ENCODE data around the gene NRG4. TPM values are rescaled to one million over a fixed set of nuclear protein-coding genes. Genes with fewer than 3 reads are reported as not detected.

Gene NRG4
- total and polyA plus RNA-seq, 9 donors: 0.05 to 9.0 (median 0.44) TPM; not detected in 1

DNA sequence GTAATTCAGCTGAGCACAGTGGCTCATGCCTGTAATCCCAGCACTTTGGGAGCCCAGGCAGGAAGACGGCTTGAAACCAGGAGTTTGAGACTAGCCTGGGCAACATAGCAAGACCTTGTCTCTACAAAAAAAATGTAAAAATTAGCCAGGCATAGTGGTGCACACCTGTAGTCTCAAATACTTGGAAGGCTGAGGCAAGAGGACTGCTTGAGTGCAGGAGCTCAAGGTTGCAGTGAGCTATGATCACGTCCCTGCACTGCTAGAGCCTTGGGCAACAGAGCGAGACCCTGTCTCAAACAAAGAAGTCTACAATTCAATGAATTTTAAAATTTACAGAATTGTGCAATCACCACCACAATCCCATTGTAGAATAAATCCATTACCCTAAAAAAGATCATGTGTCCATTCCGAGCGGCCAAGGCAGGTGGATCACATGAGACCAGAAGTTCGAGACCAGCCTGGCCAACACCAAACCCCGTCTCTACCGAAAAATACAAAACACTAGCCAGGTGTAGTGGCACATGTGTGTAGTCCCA, 63.4 kb downstream of the NRG4 start:
- H3K36me3 ChIP-seq: no peaks in the 10 kb centered on the region
- H3K27me3 ChIP-seq: no peaks in the 10 kb centered on the region
- no peaks in the 10 kb centered on the region for H3K4me1 ChIP-seq (ENCODE audit: insufficient read depth)
- no peak for DNase-seq
- WGBS, 3 donors: 81 to 82% (median 82%) methylated on average over 8 of the region's 8 CpGs
- H3K4me3 ChIP-seq: no peak overlapping the region
- no peaks in the 10 kb centered on the region for H3K9me3 ChIP-seq
- intact Hi-C loops (cut with DNase I): no loop called here
- H3K27ac ChIP-seq: no peak overlapping the region
- TF ChIP-seq, protein P1, sequence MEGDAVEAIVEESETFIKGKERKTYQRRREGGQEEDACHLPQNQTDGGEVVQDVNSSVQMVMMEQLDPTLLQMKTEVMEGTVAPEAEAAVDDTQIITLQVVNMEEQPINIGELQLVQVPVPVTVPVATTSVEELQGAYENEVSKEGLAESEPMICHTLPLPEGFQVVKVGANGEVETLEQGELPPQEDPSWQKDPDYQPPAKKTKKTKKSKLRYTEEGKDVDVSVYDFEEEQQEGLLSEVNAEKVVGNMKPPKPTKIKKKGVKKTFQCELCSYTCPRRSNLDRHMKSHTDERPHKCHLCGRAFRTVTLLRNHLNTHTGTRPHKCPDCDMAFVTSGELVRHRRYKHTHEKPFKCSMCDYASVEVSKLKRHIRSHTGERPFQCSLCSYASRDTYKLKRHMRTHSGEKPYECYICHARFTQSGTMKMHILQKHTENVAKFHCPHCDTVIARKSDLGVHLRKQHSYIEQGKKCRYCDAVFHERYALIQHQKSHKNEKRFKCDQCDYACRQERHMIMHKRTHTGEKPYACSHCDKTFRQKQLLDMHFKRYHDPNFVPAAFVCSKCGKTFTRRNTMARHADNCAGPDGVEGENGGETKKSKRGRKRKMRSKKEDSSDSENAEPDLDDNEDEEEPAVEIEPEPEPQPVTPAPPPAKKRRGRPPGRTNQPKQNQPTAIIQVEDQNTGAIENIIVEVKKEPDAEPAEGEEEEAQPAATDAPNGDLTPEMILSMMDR (IDR thresholded peaks at IDR 0.05): no peak
- TF ChIP-seq EP300 (IDR thresholded peaks at IDR 0.05): no peak
- no peak for TF ChIP-seq POLR2A (IDR thresholded peaks at IDR 0.05)

DNA sequence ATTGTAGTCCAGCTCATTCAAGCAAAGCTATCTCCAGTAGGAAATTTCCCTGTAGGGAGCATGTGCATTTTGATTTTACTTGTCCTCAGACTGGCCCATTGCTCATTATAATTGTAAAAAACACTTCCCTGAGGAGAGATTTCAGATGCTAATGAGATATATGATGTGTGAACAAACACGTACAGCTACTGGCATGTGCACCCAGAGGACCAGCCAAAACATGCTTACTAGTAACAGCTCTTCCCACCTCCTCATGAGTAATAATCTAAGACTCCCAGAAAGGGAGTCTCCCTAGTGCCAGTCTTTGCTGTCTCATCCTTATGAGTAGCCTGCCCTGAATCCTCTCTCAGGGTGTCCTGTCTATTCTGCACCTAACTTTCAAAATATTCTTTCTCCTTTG, 65.1 kb downstream of the NRG4 start:
- Histone ChIP-seq H3K27ac (no peak overlapping the region), H3K4me3 (no peak overlapping the region), H3K27me3 (no peaks in the 10 kb centered on the region), H3K36me3 (no peaks in the 10 kb centered on the region), H3K4me1 (ENCODE audit: insufficient read depth) (no peaks in the 10 kb centered on the region), H3K9me3 (no peaks in the 10 kb centered on the region)
- intact Hi-C loops (cut with DNase I): no loop called here
- WGBS, 3 donors: 35 to 52% (median 40%) methylated on average over 1 of the region's 1 CpG
- TF ChIP-seq, protein P1 (IDR thresholded peaks at IDR 0.05): no peak
- no peak for TF ChIP-seq POLR2A (IDR thresholded peaks at IDR 0.05)
- no peak for TF ChIP-seq EP300 (IDR thresholded peaks at IDR 0.05)
- DNase-seq: no peak

DNA sequence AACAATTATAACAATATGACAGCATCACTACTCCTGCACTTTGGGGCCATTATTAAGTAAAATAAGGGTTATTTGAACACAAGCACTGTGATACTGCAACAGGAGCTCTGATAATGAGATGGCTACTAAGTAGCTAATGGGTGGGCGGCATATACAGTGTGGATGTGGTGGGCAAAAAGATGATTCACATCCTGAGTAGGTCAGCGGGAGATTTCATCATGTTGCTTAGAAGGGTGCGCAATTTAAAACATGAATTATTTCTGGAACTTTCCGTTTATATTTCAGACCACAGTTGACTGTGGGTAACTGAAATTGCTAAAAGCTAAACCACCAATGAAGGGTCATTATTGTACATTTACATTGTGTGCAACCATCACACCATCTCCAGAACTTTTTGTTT, 66.3 kb downstream of the NRG4 start:
- WGBS, 3 donors: 79 to 87% (median 79%) methylated on average over 4 of the region's 4 CpGs
- H3K27ac ChIP-seq: no peak overlapping the region
- TF ChIP-seq POLR2A (IDR thresholded peaks at IDR 0.05): no peak
- TF ChIP-seq, protein P1 (IDR thresholded peaks at IDR 0.05): no peak
- TF ChIP-seq EP300 (IDR thresholded peaks at IDR 0.05): no peak
- no peaks in the 10 kb centered on the region for H3K36me3 ChIP-seq
- no peak overlapping the region for H3K4me3 ChIP-seq
- DNase-seq: no peak
- no peaks in the 10 kb centered on the region for H3K9me3 ChIP-seq
- no peaks in the 10 kb centered on the region for H3K4me1 ChIP-seq (ENCODE audit: insufficient read depth)
- intact Hi-C loops (cut with DNase I): no loop called here
- H3K27me3 ChIP-seq: no peaks in the 10 kb centered on the region

DNA sequence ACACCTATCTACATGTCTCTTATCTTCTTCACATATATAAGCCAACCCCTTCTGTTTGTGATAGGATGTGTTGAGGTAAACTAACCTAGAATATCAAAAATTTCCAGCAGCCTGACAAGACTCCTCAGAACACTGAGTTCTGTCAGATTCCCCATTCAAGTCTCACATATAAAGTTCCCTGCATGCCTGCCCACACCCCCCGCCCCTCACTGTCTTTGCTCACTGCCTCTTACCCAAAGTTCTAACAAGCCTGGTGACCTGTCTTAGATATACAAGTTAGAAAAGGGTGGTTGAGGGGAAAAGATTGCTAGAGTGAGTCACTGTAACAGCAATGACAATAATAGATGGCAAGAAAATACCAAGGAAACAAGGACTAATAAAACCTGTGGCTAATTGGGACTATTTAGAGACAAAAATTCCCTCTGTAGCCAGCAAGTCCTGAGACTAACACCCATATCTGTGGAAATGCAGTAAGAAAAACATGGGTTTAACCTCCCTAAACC, 68.5 kb downstream of the NRG4 start:
- Histone ChIP-seq H3K4me1 (ENCODE audit: insufficient read depth) (no peaks in the 10 kb centered on the region), H3K36me3 (no peaks in the 10 kb centered on the region), H3K9me3 (no peaks in the 10 kb centered on the region), H3K4me3 (no peak overlapping the region), H3K27ac (no peak overlapping the region), H3K27me3 (no peaks in the 10 kb centered on the region)
- intact Hi-C loops (cut with DNase I): no loop called here
- TF ChIP-seq, protein P1 (IDR thresholded peaks at IDR 0.05): no peak
- TF ChIP-seq EP300 (IDR thresholded peaks at IDR 0.05) (no peak), POLR2A (IDR thresholded peaks at IDR 0.05) (no peak)
- no peak for DNase-seq
- 45 to 56% (median 45%) methylated on average over 1 of the region's 1 CpG for WGBS, 3 donors

All from ovary (tissue), 9 donors.